NCI-H2029 (cell line): Measurements from ENCODE around the gene AFF1.
"Not testable (repeated sequence)": the region's sequence is repeated elsewhere in the genome, so short reads cannot be mapped to it uniquely, and the experiment has no call there.

Experiments used
- DNase-seq: peaks from one replicate; lab custom pipeline; 2025; lab: John Stamatoyannopoulos, UW

AFF1 gene

GRCh38 chr4:87081826-87082225 lies 147.0 kb downstream of the AFF1 start:
- DNase-seq = no peak

GRCh38 chr4:87085732-87086131 lies 150.9 kb downstream of the AFF1 start:
- not testable (repeated sequence) for DNase-seq

GRCh38 chr4:87086143-87086805 lies 151.5 kb downstream of the AFF1 start:
- DNase-seq = no peak

- DNase-seq = no peak
Observed at GRCh38 chr4:87087015-87087414, 152.2 kb downstream of the AFF1 start.

GRCh38 chr4:87087420-87087819 lies 152.6 kb downstream of the AFF1 start:
- DNase-seq = no peak

GRCh38 chr4:87088186-87088585 lies 153.4 kb downstream of the AFF1 start:
- DNase-seq = no peak

GRCh38 chr4:87089368-87089767 lies 154.6 kb downstream of the AFF1 start:
- DNase-seq = no peak

GRCh38 chr4:87090305-87090704 lies 155.5 kb downstream of the AFF1 start:
- DNase-seq = no peak

GRCh38 chr4:87092389-87093141 lies 157.8 kb downstream of the AFF1 start:
- DNase-seq = peak; percentile 41

- peak; percentile 18 for DNase-seq
Observed at GRCh38 chr4:87093443-87094123, 158.8 kb downstream of the AFF1 start.

- no peak for DNase-seq
Observed at GRCh38 chr4:87097075-87097474, 162.3 kb downstream of the AFF1 start.

GRCh38 chr4:87100168-87100567 lies 165.4 kb downstream of the AFF1 start:
- DNase-seq = no peak

GRCh38 chr4:87101543-87102199 lies 166.9 kb downstream of the AFF1 start:
- no peak for DNase-seq

GRCh38 chr4:87103086-87103485 lies 168.3 kb downstream of the AFF1 start:
- DNase-seq = no peak

GRCh38 chr4:87103691-87104187 lies 168.9 kb downstream of the AFF1 start:
- no peak for DNase-seq

GRCh38 chr4:87105101-87105845 lies 170.5 kb downstream of the AFF1 start:
- DNase-seq = no peak

GRCh38 chr4:87108142-87108546 lies 173.3 kb downstream of the AFF1 start:
- DNase-seq = no peak

GRCh38 chr4:87109121-87109520 lies 174.3 kb downstream of the AFF1 start:
- no peak for DNase-seq

GRCh38 chr4:87109945-87110344 lies 175.1 kb downstream of the AFF1 start:
- no peak for DNase-seq

- DNase-seq = no peak
Observed at GRCh38 chr4:87112063-87112462, 177.3 kb downstream of the AFF1 start.

GRCh38 chr4:87114245-87115062 lies 179.6 kb downstream of the AFF1 start:
- no peak for DNase-seq
